Raji (cell line): ENCODE data around the gene ZBTB7B.

ENCODE experiments used
- POLR2A ChIP-seq: IDR thresholded peaks from 2 replicates; pipeline ENCODE4 v1.6.1; 2011; ENCODE audit warnings: low read depth, low read length, control low read depth; ENCODE audit not compliant: insufficient read depth

The ZBTB7B gene

DNA sequence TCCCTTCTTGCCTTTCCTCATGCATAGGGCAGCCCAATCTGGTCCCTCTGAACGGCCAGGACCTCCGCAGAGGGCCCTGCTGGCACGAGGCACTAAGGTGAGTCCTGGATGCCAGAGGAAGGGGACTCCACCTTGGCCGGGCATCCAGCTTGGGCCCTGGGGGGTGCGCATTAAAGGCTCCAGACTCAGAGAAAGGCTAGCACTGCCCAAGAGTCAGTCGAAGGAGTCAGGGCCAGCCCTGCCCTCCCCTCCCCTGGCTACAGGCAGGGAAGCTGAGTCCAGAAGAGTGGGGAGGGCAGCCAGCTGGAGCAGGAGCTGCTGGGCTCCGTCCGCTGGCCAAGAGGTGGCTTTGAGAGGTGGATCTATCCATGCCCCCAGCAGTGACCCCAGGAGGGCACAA lies 58.1 kb downstream of the ZBTB7B start:
- TF ChIP-seq POLR2A = no peak

DNA sequence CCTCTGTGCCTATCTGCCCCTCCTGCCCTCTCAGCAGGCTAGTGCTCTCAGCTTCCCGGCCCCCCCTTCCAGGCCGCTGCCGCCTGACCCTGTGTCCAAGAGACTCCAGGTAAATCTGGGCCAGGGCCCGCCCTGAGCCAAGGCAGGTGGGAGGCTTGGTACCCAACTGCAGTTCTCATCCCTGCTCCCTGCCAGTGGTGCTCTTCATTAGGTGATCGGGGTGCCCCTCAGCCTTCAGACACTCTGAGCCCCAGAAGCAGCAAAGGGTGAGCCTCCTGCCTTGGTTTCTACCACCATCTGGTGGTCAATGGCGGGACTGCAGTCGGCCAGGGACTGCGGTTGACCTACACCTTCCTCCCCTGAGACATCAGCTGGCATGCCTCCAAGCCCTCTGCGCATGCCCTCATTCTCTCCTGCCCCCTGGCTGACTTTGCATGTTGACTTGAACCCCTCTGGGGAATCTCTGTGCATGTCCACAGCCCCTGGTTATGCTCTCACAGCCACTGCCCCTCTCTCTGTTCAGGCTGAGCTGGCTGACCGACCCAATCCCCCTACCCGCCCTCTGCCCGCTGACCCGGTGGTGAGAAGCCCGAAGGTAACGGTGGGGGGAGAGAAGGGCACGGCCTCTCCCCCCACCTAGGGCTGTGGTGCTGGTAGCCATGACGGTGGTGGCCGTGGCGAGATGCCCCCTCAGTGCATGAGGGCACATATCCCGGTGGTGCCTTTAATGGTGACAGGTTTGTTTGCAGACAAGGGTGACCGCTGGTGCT lies 59.0 kb downstream of the ZBTB7B start:
- peak; percentile 29; the same call in 1 of the 2 replicates for TF ChIP-seq POLR2A

DNA sequence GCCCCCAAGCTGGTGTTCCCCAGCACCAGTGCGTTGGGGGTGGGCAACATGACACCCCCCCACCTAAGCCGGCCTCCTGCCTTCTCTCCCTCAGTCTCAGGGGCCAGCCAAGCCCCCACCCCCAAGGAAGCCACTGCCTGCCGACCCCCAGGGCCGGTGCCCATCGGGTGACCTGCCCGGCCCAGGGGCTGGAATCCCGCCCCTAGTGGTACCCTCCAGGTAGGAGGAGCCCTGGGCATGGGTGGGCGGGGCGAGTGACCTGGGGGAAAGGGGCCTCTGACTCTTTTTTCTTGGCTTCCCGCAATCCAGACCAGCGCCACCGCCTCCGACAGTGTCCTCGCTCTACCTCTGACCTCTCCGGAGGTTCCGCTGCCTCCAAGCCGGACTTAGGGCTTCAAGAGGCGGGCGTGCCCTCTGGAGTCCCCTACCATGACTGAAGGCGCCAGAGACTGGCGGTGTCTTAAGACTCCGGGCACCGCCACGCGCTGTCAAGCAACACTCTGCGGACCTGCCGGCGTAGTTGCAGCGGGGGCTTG lies 59.6 kb downstream of the ZBTB7B start:
- no peak for TF ChIP-seq POLR2A

DNA sequence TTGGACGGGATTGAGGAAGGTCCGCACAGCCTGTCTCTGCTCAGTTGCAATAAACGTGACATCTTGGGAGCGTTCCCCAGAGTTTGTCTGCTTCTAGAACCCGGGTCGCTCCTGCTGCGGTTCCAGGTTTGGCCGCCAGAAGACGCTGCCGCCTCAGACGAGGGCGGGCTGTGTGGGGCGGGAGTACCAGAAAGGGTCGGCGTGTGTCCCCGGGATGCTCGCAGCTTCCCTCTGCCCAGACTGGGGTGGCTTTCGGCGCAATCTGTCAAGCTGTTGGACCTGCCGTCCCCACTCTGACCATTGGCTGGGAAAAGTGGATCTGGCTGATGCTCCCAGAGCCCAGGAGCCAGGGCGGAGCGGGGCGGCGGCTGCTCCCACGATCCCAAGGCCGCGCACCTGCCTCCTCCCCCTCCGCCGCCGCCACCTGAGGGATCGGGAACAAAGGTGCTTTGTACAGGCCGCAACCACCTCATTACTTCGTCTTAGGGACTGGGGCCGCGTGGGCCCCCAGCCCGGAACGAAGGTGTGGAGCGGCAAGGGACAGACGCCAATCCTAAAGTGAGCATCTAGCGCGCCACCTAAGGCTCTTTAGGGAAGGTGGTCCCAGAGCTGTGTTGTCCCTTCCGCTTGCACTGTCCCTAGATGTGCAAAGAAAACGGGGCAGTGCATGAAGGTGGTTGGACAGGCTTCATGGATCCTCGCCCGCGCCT lies 60.3 kb downstream of the ZBTB7B start:
- TF ChIP-seq POLR2A = peak; percentile 31; the same call in 1 of the 2 replicates

DNA sequence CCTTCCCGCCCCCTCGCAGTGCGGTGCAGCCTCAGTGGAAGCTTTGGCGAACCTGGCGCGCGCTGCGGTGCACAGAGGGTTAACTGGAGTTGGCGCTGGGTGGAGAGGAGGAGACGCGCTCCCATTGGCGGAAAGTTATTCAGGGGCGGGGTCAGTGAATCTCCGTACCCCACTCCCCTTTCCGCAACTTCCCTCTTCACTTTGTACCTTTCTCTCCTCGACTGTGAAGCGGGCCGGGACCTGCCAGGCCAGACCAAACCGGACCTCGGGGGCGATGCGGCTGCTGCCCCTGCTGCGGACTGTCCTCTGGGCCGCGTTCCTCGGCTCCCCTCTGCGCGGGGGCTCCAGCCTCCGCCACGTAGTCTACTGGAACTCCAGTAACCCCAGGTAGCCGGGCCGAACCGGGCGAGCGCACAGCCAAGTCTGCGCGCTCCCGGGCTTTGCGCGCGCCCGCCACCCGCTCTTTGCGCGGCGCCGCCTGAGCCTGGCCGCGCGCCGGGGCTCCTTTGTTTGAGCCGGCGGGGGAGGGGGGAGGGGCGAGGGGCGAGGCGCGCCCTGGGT lies 61.0 kb downstream of the ZBTB7B start, which contains the start of gene EFNA4:
TSS of gene EFNA4 (plus strand) at position 191 of the 561 bp plus-strand sequence. CDS start at position 275, 84 bp downstream.
- peak; percentile 97 for TF ChIP-seq POLR2A

DNA sequence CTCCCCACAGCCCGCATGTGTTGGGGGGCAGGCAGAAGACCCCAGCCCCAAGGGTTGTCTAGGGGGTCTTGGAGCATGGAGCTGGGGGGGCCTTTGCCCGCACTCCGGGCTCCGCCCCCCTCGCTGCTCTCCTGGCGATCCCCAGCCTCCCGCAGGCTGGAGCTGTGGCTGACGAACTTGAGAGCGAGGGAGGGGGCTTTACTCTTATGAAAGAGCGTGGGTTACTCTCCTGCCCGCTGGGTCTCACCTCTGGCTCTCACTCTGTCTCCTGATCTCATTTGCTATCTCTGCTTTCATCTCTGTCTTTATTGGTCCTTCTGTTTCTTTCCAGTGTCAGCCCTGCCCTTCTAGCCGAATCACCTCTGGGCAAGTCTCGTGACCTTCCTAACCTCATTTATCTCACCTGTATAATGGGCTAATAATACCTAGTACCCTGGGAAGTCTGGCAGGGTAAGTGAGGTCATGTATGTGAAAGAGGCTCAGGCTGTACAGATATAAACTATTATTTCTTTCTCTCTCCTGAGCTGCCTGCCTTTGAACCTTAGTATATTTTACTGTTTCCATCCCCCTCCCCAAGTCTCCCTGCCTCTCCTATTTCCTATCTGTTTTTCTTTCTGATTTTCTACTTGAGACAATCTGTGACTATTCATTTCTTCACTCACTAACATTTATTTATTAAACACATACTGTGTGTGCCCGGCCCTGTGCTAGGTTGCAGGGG lies 61.7 kb downstream of the ZBTB7B start:
- no peak for TF ChIP-seq POLR2A

DNA sequence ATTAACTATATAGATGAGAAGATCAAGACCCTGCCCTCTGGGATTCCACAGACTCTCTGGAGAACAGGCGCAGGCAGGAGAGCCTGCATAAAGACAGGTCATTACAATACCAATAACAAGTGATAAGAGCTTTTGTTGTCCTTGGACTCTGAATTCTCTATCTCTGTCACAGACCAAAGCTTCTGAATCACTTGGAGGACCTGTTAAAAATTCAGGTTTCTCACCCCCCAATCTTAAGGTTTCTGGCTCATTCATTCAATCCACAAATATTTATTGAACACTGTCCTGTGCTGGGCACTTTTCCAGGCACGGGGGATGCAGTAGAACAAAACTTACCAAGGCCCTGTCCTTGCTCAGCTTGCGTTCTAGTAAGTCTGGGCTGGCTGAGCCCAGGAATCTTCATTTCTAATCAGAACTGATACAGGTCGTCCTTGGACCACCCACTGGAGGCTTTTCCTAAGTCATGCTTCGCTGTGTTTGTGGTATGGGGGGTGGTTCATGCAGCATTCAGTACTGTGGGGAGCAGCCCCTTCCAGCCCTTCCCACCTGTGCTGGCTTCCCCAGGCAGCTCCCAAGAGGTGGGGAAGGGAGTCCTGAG lies 62.3 kb downstream of the ZBTB7B start:
- no peak for TF ChIP-seq POLR2A

DNA sequence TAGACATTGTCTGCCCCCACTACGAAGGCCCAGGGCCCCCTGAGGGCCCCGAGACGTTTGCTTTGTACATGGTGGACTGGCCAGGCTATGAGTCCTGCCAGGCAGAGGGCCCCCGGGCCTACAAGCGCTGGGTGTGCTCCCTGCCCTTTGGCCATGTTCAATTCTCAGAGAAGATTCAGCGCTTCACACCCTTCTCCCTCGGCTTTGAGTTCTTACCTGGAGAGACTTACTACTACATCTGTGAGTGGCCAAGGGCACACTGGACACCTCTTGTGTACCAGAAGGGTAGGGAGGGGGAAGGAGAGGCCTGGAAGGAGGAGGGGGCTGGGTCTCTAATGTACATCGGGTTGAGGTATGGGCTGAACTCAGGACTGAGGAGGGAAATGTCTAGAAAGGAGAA lies 64.2 kb downstream of the ZBTB7B start:
- TF ChIP-seq POLR2A = no peak
